ENCODE data around the gene MAU2. TPM values are rescaled to one million over a fixed set of nuclear protein-coding genes. Genes with fewer than 3 reads are reported as not detected.

The MAU2 gene
- total and polyA plus RNA-seq, 2 of the 8 experiments (the other 6 are each of a cell fraction or from before 2014, with no cell fraction given): 32.0 to 40.8 TPM

- CTCF ChIA-PET (ENCODE audit: partially characterized antibody): interaction anchor here (0.6 to 2.0 kb wide), 8 partner anchors 9 to 102 kb away, joined by 3 to 7 read pairs (median 4); no protein-coding TSS in a partner anchor
- POLR2A ChIA-PET (ENCODE audit: partially characterized antibody): interaction anchor here (0.9 to 2.0 kb wide), 7 partner anchors 13 to 127 kb away, joined by 3 to 11 read pairs (median 4); partner anchors contain the start of genes GATAD2A and NDUFA13
- H4K20me1 ChIP-seq (replicated peaks in 1 of 2; ENCODE audit: control insufficient read depth in 1 of 2, insufficient read depth in 2 of 2, low read length in 2 of 2): no peaks in the 10 kb centered on the region
- no peak overlapping the region for H2BK12ac ChIP-seq (ENCODE audit: low read depth, low read length)
- H3K18ac ChIP-seq (ENCODE audit: extremely low read depth, low read length): peak overlapping the region; percentile 9; the same call in 1 of the 2 replicates
- H2AFZ ChIP-seq (ENCODE audit: low read length): no peak overlapping the region
- peaks cover 4 to 9% (median 6%) of the 10 kb centered on the region in 4 experiments; a peak in 6 of 7 replicates for H3K4me1 ChIP-seq (replicated peaks in 1 of 4; ENCODE audit: control insufficient read depth in 3 of 4, insufficient read depth in 4 of 4, low read length in 3 of 4)
- H2BK120ac ChIP-seq (replicated peaks; ENCODE audit: low read depth, low read length): no peak overlapping the region
- H4K5ac ChIP-seq (ENCODE audit: insufficient read length, low read depth, low read length): no peak overlapping the region
- H4K91ac ChIP-seq (replicated peaks; ENCODE audit: insufficient read length, low read length): no peak overlapping the region
- no peak for DNase-seq (ENCODE audit: low read depth in 1 of 2, low spot score in 2 of 2)
- peak overlapping the region; percentile 61; the same call in 1 of the 2 replicates for H2BK5ac ChIP-seq (ENCODE audit: low read depth, low read length)
- H3K27ac ChIP-seq (ENCODE audit: low read depth, low read length): no peak overlapping the region
- peaks cover 0 to 3% (median 3%) of the 10 kb centered on the region in 4 experiments; a peak in 2 of 7 replicates for H3K27me3 ChIP-seq (replicated peaks in 1 of 4; ENCODE audit: control insufficient read depth in 3 of 4, extremely low read depth in 1 of 4, insufficient read depth in 3 of 4, low read length in 3 of 4)
- H3K79me1 ChIP-seq (ENCODE audit: low read depth, low read length): peaks cover 7% of the 10 kb centered on the region
- H3K9ac ChIP-seq (replicated peaks in 1 of 4; ENCODE audit: extremely low read depth in 1 of 4, low read depth in 3 of 4, low read length in 3 of 4): no peak overlapping the region; a peak in 2 of 7 replicates
- H3K14ac ChIP-seq (ENCODE audit: insufficient read length): no peak overlapping the region
- no peak overlapping the region for H3K4me3 ChIP-seq (ENCODE audit: extremely low read depth in 1 of 4, insufficient read depth in 2 of 4, low read depth in 3 of 4, low read length in 4 of 4)
- H3K23ac ChIP-seq (ENCODE audit: insufficient read length): no peak overlapping the region
- no peak overlapping the region for H3K4ac ChIP-seq (replicated peaks; ENCODE audit: insufficient read length, low read depth, low read length)
- 92% methylated on average over 13 of the region's 13 CpGs; no CpG with 5 or more reads in 1 of the 2 experiments for WGBS, 2 experiments (ENCODE audit: extremely low coverage in 1 of 2, insufficient coverage in 1 of 2, insufficient read length in 1 of 2, insufficient replicate concordance in 2 of 2, low coverage in 1 of 2, low lambda C conversion rate in 2 of 2, missing lambda C conversion rate in 1 of 2)
- no peak overlapping the region for H2BK20ac ChIP-seq (ENCODE audit: low read length)
- peaks cover 0 to 41% of the 10 kb centered on the region in 2 experiments; a peak in 3 of 4 replicates for H3K79me2 ChIP-seq (ENCODE audit: control insufficient read depth in 1 of 2, insufficient read depth in 2 of 2, low read length in 2 of 2)
- H3K56ac ChIP-seq (replicated peaks; ENCODE audit: insufficient read length, low read depth, low read length): no peak overlapping the region
- H2AK5ac ChIP-seq (ENCODE audit: low read depth, low read length): no peak overlapping the region
- FAIRE-seq: no peak
- H3K23me2 ChIP-seq (ENCODE audit: low read depth, low read length): no peaks in the 10 kb centered on the region; the same call in 1 of the 2 replicates
- no peaks in the 10 kb centered on the region for H3K9me3 ChIP-seq (ENCODE audit: insufficient read depth in 2 of 2, low read depth in 1 of 2, low read length in 1 of 2)
- H3K4me2 ChIP-seq (ENCODE audit: insufficient read depth in 1 of 2, low read depth in 2 of 2, low read length in 2 of 2): peak overlapping the region in 1 of 2 experiments; percentile 22; a peak in 1 of 4 replicates
- H2BK15ac ChIP-seq (ENCODE audit: low read length): no peak overlapping the region
- H3K36me3 ChIP-seq (ENCODE audit: control insufficient read depth in 2 of 4, insufficient read depth in 4 of 4, low read length in 3 of 4): no peaks in the 10 kb centered on the region
- no peak overlapping the region; the same call in 1 of the 2 replicates for H4K8ac ChIP-seq (ENCODE audit: extremely low read depth, insufficient read depth, low read length)
- TF ChIP-seq HDAC2 (IDR thresholded peaks at IDR 0.05; ENCODE audit: borderline replicate concordance in 1 of 2, low read depth in 2 of 2, low read length in 2 of 2): no peak
- TF ChIP-seq SAP30 (IDR thresholded peaks at IDR 0.05; ENCODE audit: insufficient read depth, insufficient replicate concordance, low read length): no peak
- no peak for TF ChIP-seq PHF8 (conservative IDR thresholded peaks at IDR 0.05; ENCODE audit: low read depth, low read length)
- TF ChIP-seq JUND (IDR thresholded peaks at IDR 0.05; ENCODE audit: low read length): no peak
- TF ChIP-seq EZH2 (IDR thresholded peaks at IDR 0.05; ENCODE audit: low read depth, low read length, severe bottlenecking): no peak
- no peak for TF ChIP-seq NANOG (IDR thresholded peaks at IDR 0.05; ENCODE audit: insufficient read depth, low read depth, low read length, poor library complexity, severe bottlenecking)
Observed at GRCh38 chr19:19388568-19389555, 68.2 kb downstream of the MAU2 start.
